DOHH2 (cell line): ENCODE data around the gene TTC28.
"Not testable (repeated sequence)": the region's sequence is repeated elsewhere in the genome, so short reads cannot be mapped to it uniquely, and the experiment has no call there.

Experiments used
- H3F3A ChIP-seq: fragments of 200-600 bp; sonication (generic), shearing (Covaris generic); 2 replicates; pipeline ENCODE4 v1.6.0; 2016; ENCODE audit warnings: antibody characterized with exemption, mild to moderate bottlenecking; ENCODE audit not compliant: control insufficient read depth, insufficient read depth
- H3K27ac ChIP-seq: fragments of 200-600 bp; sonication (generic); 2 replicates; pipeline ENCODE4 v1.5.1; 2014; ENCODE audit warnings: low read depth, mild to moderate bottlenecking, low read length, moderate library complexity
- H3K27me3 ChIP-seq: fragments of 200-600 bp; sonication (generic); 2 replicates; pipeline ENCODE4 v1.6.1; 2014; ENCODE audit warnings: mild to moderate bottlenecking, low read length, mixed read lengths; ENCODE audit not compliant: control insufficient read depth
- H3K36me3 ChIP-seq: fragments of 200-600 bp; sonication (generic); 2 replicates; pipeline ENCODE4 v1.6.1; 2014; ENCODE audit warnings: mild to moderate bottlenecking, low read length, moderate library complexity, mixed read lengths; ENCODE audit not compliant: control insufficient read depth
- H3K4me1 ChIP-seq: fragments of 200-600 bp; sonication (generic); 2 replicates; pipeline ENCODE4 v1.6.1; 2014; ENCODE audit warnings: mild to moderate bottlenecking, low read length, mixed read lengths; ENCODE audit not compliant: control insufficient read depth
- H3K4me2 ChIP-seq: fragments of 200-600 bp; sonication (generic); 2 replicates; pipeline ENCODE4 v1.6.0; 2014; ENCODE audit warnings: mild to moderate bottlenecking, low read length, moderate library complexity
- H3K4me3 ChIP-seq: fragments of 200-600 bp; sonication (generic); 2 replicates; pipeline ENCODE4 v1.5.1; 2014; ENCODE audit warnings: mild to moderate bottlenecking, low read length, mixed read lengths
- H3K79me2 ChIP-seq: fragments of 200-600 bp; sonication (generic); 2 replicates; pipeline ENCODE4 v1.6.1; 2014; ENCODE audit warnings: mild to moderate bottlenecking, low read length, mixed read lengths; ENCODE audit not compliant: control insufficient read depth
- H3K9me2 ChIP-seq: fragments of 200-600 bp; sonication (generic); replicated peaks from 2 replicates; pipeline ENCODE4 v1.6.1; 2014; ENCODE audit warnings: mild to moderate bottlenecking, low read length, mixed read lengths; ENCODE audit not compliant: control insufficient read depth
- H3K9me3 ChIP-seq: fragments of 200-600 bp; sonication (generic); 2 replicates; pipeline ENCODE4 v1.6.1; 2014; ENCODE audit warnings: antibody characterized with exemption, low read length, mixed read lengths; ENCODE audit not compliant: control insufficient read depth, insufficient read depth
- H4K20me1 ChIP-seq: fragments of 200-600 bp; sonication (generic); 2 replicates; pipeline ENCODE4 v1.6.0; 2014; ENCODE audit warnings: low read depth, mild to moderate bottlenecking, antibody characterized with exemption, low read length, moderate library complexity; ENCODE audit not compliant: control insufficient read depth, insufficient read depth
- EZH2phosphoT487 ChIP-seq: fragments of 200-600 bp; sonication (generic); IDR thresholded peaks from 2 replicates; pipeline ENCODE4 v1.6.1; 2017; ENCODE audit warnings: borderline replicate concordance, mild to moderate bottlenecking, antibody characterized with exemption, low read length, moderate library complexity, mixed read lengths
- TF ChIP-seq, protein P1 (sequence below): fragments of 200-600 bp; sonication (generic); IDR thresholded peaks from one replicate; pipeline ENCODE4 v1.5.1; 2014; ENCODE audit warnings: antibody characterized with exemption, mild to moderate bottlenecking, low read depth, low read length; ENCODE audit not compliant: poor library complexity, severe bottlenecking

The TTC28 gene

GRCh38 chr22:28172892-28173670 is 506.6 kb downstream of the TTC28 start:
- H3K27me3 ChIP-seq: no peaks in the 10 kb centered on the region
- no peaks in the 10 kb centered on the region for H3K36me3 ChIP-seq
- TF ChIP-seq, protein P1, sequence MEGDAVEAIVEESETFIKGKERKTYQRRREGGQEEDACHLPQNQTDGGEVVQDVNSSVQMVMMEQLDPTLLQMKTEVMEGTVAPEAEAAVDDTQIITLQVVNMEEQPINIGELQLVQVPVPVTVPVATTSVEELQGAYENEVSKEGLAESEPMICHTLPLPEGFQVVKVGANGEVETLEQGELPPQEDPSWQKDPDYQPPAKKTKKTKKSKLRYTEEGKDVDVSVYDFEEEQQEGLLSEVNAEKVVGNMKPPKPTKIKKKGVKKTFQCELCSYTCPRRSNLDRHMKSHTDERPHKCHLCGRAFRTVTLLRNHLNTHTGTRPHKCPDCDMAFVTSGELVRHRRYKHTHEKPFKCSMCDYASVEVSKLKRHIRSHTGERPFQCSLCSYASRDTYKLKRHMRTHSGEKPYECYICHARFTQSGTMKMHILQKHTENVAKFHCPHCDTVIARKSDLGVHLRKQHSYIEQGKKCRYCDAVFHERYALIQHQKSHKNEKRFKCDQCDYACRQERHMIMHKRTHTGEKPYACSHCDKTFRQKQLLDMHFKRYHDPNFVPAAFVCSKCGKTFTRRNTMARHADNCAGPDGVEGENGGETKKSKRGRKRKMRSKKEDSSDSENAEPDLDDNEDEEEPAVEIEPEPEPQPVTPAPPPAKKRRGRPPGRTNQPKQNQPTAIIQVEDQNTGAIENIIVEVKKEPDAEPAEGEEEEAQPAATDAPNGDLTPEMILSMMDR: no peak
- no peak for TF ChIP-seq EZH2phosphoT487
- no peaks in the 10 kb centered on the region for H3K4me1 ChIP-seq
- no peaks in the 10 kb centered on the region for H3F3A ChIP-seq
- no peaks in the 10 kb centered on the region for H3K79me2 ChIP-seq
- H4K20me1 ChIP-seq: no peaks in the 10 kb centered on the region
- no peak overlapping the region for H3K27ac ChIP-seq
- no peak overlapping the region for H3K4me3 ChIP-seq
- no peak overlapping the region for H3K4me2 ChIP-seq
- no peaks in the 10 kb centered on the region for H3K9me3 ChIP-seq
- H3K9me2 ChIP-seq: no peaks in the 10 kb centered on the region

DNA sequence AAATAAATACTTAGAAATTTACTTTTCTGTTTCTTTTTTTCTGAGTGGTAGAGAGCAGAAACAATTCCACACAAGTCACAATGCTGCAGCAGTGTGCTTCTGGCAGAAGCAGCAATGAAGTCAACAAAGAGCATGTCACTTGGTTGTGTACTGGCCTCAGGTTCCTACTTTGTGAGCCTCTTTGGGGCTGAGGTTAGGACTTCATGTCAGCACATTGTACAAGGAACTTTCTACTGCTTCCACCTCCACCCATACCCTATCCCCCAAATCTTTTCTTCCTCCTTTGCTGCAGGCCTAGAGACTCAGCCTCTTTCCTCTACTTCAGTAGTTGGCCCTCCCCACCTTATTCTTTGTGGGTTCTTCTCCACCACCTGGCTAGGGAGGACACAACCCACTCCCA is 507.9 kb downstream of the TTC28 start:
- no peaks in the 10 kb centered on the region for H3F3A ChIP-seq

DNA sequence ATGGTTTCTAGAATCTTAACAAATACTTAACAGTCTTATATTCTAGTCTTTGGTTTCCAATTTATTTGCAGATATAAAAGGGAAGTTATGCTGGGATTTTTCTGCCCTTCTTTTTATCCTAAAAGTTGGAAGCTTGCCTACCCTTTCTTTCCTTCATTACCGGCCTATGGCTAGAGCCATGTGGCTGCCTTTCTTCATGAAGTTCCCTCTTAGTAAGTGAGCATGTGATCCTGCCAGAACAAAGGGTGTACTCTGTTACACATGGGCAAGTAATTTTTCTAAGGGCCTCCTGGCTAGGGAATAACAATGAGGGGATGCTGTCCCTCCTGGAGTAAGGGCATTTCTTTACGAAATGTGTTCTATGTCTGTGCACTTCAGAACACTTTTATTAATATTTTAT is 508.5 kb downstream of the TTC28 start:
- Histone ChIP-seq H3K9me3 (no peaks in the 10 kb centered on the region), H3F3A (no peaks in the 10 kb centered on the region), H3K4me1 (no peaks in the 10 kb centered on the region), H3K9me2 (no peaks in the 10 kb centered on the region), H3K79me2 (no peaks in the 10 kb centered on the region), H3K27ac (no peak overlapping the region), H3K4me3 (no peak overlapping the region), H3K36me3 (no peaks in the 10 kb centered on the region), H3K27me3 (no peaks in the 10 kb centered on the region), H3K4me2 (no peak overlapping the region), H4K20me1 (no peaks in the 10 kb centered on the region)
- TF ChIP-seq, protein P1: no peak
- TF ChIP-seq EZH2phosphoT487: no peak

More for the DNA sequence above, 507.9 kb downstream of the TTC28 start:
- no peaks in the 10 kb centered on the region for H4K20me1 ChIP-seq
- no peaks in the 10 kb centered on the region for H3K36me3 ChIP-seq
- no peak overlapping the region for H3K4me2 ChIP-seq
- no peaks in the 10 kb centered on the region for H3K79me2 ChIP-seq
- no peaks in the 10 kb centered on the region for H3K9me2 ChIP-seq
- no peak for TF ChIP-seq EZH2phosphoT487
- TF ChIP-seq, protein P1: no peak
- H3K27me3 ChIP-seq: no peaks in the 10 kb centered on the region
- H3K27ac ChIP-seq: no peak overlapping the region
- no peaks in the 10 kb centered on the region for H3K4me1 ChIP-seq
- no peak overlapping the region for H3K4me3 ChIP-seq
- H3K9me3 ChIP-seq: no peaks in the 10 kb centered on the region

GRCh38 chr22:28169314-28169713 is 510.3 kb downstream of the TTC28 start:
- H3K27ac ChIP-seq, H3K4me3 ChIP-seq, H3K9me3 ChIP-seq, H3K36me3 ChIP-seq, H3K4me2 ChIP-seq, H3K79me2 ChIP-seq, H3K27me3 ChIP-seq, H3K9me2 ChIP-seq, H4K20me1 ChIP-seq, H3K4me1 ChIP-seq, H3F3A ChIP-seq: not testable (repeated sequence)
